K562 (cell line): Measurements from ENCODE around the gene UNC93B1. TPM values are rescaled to one million over a fixed set of nuclear protein-coding genes. Genes with fewer than 3 reads are reported as not detected.

Experiments used
- ATAC-seq: fragments of 200-7000 bp; cut with Tn5 transposase; 3 replicates; pipeline ENCODE4 v1.9.1; 2020; ENCODE audit warnings: moderate library complexity
- BruUV-seq: library from RNA; stranded (reverse); fragments of 400-500 nt; replicated peaks from 2 replicates; lab custom pipeline; 2021; lab: Mats Ljungman, UMichigan
- CTCF ChIA-PET: fragments of 300-600 bp; formaldehyde crosslinking; extraction: SDS; loops from one replicate; lab custom pipeline; 2021; ENCODE audit warnings: low intra/inter-chr PET ratio; lab: Yijun Ruan, JAX
- POLR2A ChIA-PET: fragments of 300-600, 350-650 bp; sonication (Branson Sonifier 250); formaldehyde crosslinking; extraction: SDS; loops from one replicate; lab custom pipeline; 2021; ENCODE audit warnings: antibody characterized with exemption, inconsistent platforms; lab: Yijun Ruan, JAX
- DNase-seq, 4 experiments: peaks; one replicate each; pipeline versions ENCODE4 v3.0.0 to v3.0.0-alpha.2; 2011 to 2018; ENCODE audit warnings: low spot score in 3 of 4, mixed read lengths in 3 of 4; ENCODE audit errors: extremely low read depth in 1 of 4
- FAIRE-seq: peaks from 2 replicates; lab custom pipeline; 2011; peaks lifted over from hg19 to GRCh38; lab: Jason Lieb, UNC
- H2AFZ ChIP-seq: 2 replicates; pipeline ENCODE4 v1.6.0; 2011; ENCODE audit warnings: low read depth, low read length, control low read depth, inconsistent platforms
- H3K27ac ChIP-seq: fragments of 200-600 bp; 3 replicates; pipeline ENCODE4 v1.8.0; 2011; ENCODE audit warnings: low read depth, mild to moderate bottlenecking, control low read depth, inconsistent platforms, low read length, moderate library complexity, mixed read lengths; ENCODE audit errors: extremely low read depth
- H3K27me3 ChIP-seq, 2 experiments: fragments of 300-600 bp in 1 of 2; 2 replicates in 1 of 2; 3 replicates in 1 of 2; pipeline versions ENCODE4 v1.6.0 to v1.8.0; 2011; ENCODE audit warnings: inconsistent platforms in 2 of 2, low read length in 2 of 2, mild to moderate bottlenecking in 1 of 2, mixed read lengths in 1 of 2, moderate library complexity in 1 of 2; ENCODE audit not compliant: control insufficient read depth in 2 of 2, insufficient read depth in 2 of 2
- H3K36me3 ChIP-seq: fragments of 300-600 bp; 3 replicates; pipeline ENCODE4 v1.8.0; 2011; ENCODE audit warnings: mild to moderate bottlenecking, low read length, inconsistent platforms; ENCODE audit not compliant: control insufficient read depth, insufficient read depth
- H3K4me1 ChIP-seq, 2 experiments: fragments of 200-600 bp in 1 of 2; replicated peaks in 1 of 2; 2 replicates in 1 of 2; 3 replicates in 1 of 2; pipeline versions ENCODE4 v1.5.1 to v1.8.0; 2011; ENCODE audit warnings: inconsistent platforms in 2 of 2, low read length in 2 of 2, mild to moderate bottlenecking in 1 of 2, mixed read lengths in 1 of 2, moderate library complexity in 1 of 2; ENCODE audit not compliant: control insufficient read depth in 2 of 2, insufficient read depth in 2 of 2
- H3K4me2 ChIP-seq: 2 replicates; pipeline ENCODE4 v1.6.1; 2011; ENCODE audit warnings: low read length, control low read depth, inconsistent platforms, mixed read lengths; ENCODE audit not compliant: insufficient read depth
- H3K4me3 ChIP-seq: fragments of 200-600 bp; sonication (generic), shearing (Covaris generic); 2 replicates; pipeline ENCODE4 v1.5.1; 2016; ENCODE audit warnings: control low read depth, inconsistent platforms
- H3K79me2 ChIP-seq: fragments of 200-600 bp; 3 replicates; pipeline ENCODE4 v1.8.0; 2011; ENCODE audit warnings: low read length, inconsistent platforms; ENCODE audit not compliant: control insufficient read depth, insufficient read depth
- H3K9ac ChIP-seq, 2 experiments: 2 replicates each; pipeline versions ENCODE4 v1.6.0 to v1.6.1; 2011; ENCODE audit warnings: low read depth in 2 of 2, low read length in 2 of 2, control low read depth in 1 of 2, inconsistent platforms in 1 of 2, mild to moderate bottlenecking in 1 of 2, mixed read lengths in 1 of 2; ENCODE audit not compliant: insufficient read depth in 1 of 2
- H3K9me1 ChIP-seq: one replicate; pipeline ENCODE4 v1.6.0; 2011; ENCODE audit warnings: inconsistent platforms, mild to moderate bottlenecking, low read length, moderate library complexity; ENCODE audit not compliant: control insufficient read depth, insufficient read depth
- H3K9me3 ChIP-seq: replicated peaks from 2 replicates; pipeline ENCODE4 v1.5.1; 2011; ENCODE audit warnings: low read depth, low read length, inconsistent platforms; ENCODE audit not compliant: control insufficient read depth, insufficient read depth
- H4K20me1 ChIP-seq: replicated peaks from 2 replicates; pipeline ENCODE4 v1.6.1; 2011; ENCODE audit warnings: low read length, inconsistent platforms, mixed read lengths; ENCODE audit not compliant: control insufficient read depth, insufficient read depth
- C11orf30 ChIP-seq: fragments of 450-650 bp; IDR thresholded peaks from 2 replicates; pipeline ENCODE4 v1.6.1; 2016; ENCODE audit warnings: low read depth, mild to moderate bottlenecking
- HNRNPK ChIP-seq: fragments of 200-400 bp; formaldehyde crosslinking; IDR thresholded peaks from one replicate; pipeline ENCODE4 v1.6.1; 2018; ENCODE audit warnings: mild to moderate bottlenecking, low read depth, low read length; ENCODE audit not compliant: poor library complexity, severe bottlenecking
- HNRNPL ChIP-seq: fragments of 200-400 bp; formaldehyde crosslinking; IDR thresholded peaks from 2 replicates; pipeline ENCODE4 v1.6.1; 2017; ENCODE audit warnings: low read depth, mild to moderate bottlenecking, low read length
- IFI16 ChIP-seq: fragments of 250-450 bp; sonication (Bioruptor Pico); IDR thresholded peaks from 2 replicates; pipeline ENCODE4 v2.1.2; 2022; ENCODE audit warnings: mild to moderate bottlenecking, inconsistent platforms
- PHF8 ChIP-seq: fragments of 200-600 bp; sonication (generic); IDR thresholded peaks from 2 replicates; pipeline ENCODE4 v1.6.1; 2012; ENCODE audit warnings: mixed run types, mild to moderate bottlenecking, inconsistent platforms, low read length, moderate library complexity, borderline replicate concordance
- ZNF76 ChIP-seq: fragments of 250-450 bp; sonication (Bioruptor Pico); IDR thresholded peaks from 2 replicates; pipeline ENCODE4 v1.4.0; 2020; ENCODE audit warnings: mild to moderate bottlenecking, moderate library complexity, borderline replicate concordance
- WGBS: fragments of 100-300 bp; shearing (Covaris generic); methylation state at CpG from one replicate; pipeline ENCODE4 v1.1.6; 2016; ENCODE audit warnings: low coverage, mixed read lengths; ENCODE audit not compliant: insufficient coverage; ENCODE audit errors: missing lambda C conversion rate; 5-methylcytosine and 5-hydroxymethylcytosine counted together
- in situ Hi-C: fragments of 300-500 bp; cut with MboI; formaldehyde crosslinking; loops from 4 replicates; pipeline ENCODE4 v1.15.0; 2018; ENCODE audit warnings: inconsistent platforms, mixed read lengths
- intact Hi-C: fragments of 100-400 bp; cut with micrococcal nuclease; formaldehyde crosslinking; loops from 2 replicates; pipeline ENCODE4 v1.14.2; 2022
- polyA plus RNA-seq, 8 experiments: library from polyadenylated mRNA; depleted of rRNA in 4 of 8; stranded (reverse) in 5 of 8; unstranded in 3 of 8; fragments of >200 nt; fragmentation: Nextera tagmentation in 2 of 8; fragmentation: Illumina TruSeq in 1 of 8; extraction: Ambion mirVana in 2 of 8; extraction: Trizol in 1 of 8; gene quantifications; 2 replicates each; pipeline versions ENCODE4 v1.2.1 to v1.2.3, GENCODE V29; 2011 to 2014; ENCODE audit warnings: inconsistent platforms in 1 of 8, missing spikeins in 1 of 8
- total RNA-seq, 7 experiments: library from RNA; depleted of rRNA in 6 of 7; stranded (reverse); fragments of >200 nt in 6 of 7; fragmentation: Illumina TruSeq in 2 of 7; extraction: Trizol in 2 of 7; gene quantifications; 2 replicates each; pipeline versions ENCODE4 v1.2.1 to v1.2.3, GENCODE V29; 2011 to 2021; ENCODE audit warnings: low replicate concordance in 1 of 7
- TF ChIP-seq, protein P1 (sequence below): fragments of 250-450 bp; sonication (Bioruptor Pico); IDR thresholded peaks from 2 replicates; pipeline ENCODE4 v1.5.0; 2020; ENCODE audit warnings: mild to moderate bottlenecking

UNC93B1 gene
- total and polyA plus RNA-seq, 9 of the 15 experiments (the other 6 are each of a cell fraction or from before 2014, with no cell fraction given): 0.10 to 13.6 (median 6.5) TPM

DNA sequence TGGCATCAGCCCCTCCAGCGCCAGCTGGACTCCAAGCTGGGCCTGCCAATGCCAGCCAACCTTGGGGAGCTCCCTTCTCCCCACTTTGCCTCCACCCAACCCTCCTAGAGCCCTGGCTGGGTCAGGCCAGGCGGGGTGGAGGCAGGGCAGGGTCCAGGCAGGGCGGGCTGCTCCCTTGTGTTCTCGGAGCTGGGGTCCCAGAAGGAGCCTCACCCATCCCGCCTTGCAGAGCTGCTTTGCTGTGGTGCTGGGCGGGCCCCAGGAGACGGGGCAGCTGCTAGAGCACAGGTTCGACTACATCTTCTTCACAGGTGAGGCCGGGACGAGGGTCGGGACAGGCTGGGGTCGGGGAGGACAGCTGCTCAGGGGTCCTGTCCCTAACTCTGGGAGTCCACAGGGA lies 15.6 kb upstream of the UNC93B1 start:
- no peak for TF ChIP-seq IFI16 (CRISPR knock-in tag)
- TF ChIP-seq PHF8: no peak
- TF ChIP-seq HNRNPL: no peak
- no peak for TF ChIP-seq HNRNPK
- no peak for TF ChIP-seq C11orf30
- TF ChIP-seq ZNF76 (CRISPR knock-in tag): no peak
- TF ChIP-seq, protein P1, sequence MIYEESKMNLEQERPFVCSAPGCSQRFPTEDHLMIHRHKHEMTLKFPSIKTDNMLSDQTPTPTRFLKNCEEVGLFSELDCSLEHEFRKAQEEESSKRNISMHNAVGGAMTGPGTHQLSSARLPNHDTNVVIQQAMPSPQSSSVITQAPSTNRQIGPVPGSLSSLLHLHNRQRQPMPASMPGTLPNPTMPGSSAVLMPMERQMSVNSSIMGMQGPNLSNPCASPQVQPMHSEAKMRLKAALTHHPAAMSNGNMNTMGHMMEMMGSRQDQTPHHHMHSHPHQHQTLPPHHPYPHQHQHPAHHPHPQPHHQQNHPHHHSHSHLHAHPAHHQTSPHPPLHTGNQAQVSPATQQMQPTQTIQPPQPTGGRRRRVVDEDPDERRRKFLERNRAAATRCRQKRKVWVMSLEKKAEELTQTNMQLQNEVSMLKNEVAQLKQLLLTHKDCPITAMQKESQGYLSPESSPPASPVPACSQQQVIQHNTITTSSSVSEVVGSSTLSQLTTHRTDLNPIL (CRISPR knock-in tag): no peak
- TF ChIP-seq, all 486 proteins: peak for 0
- H2AFZ ChIP-seq: no peak overlapping the region
- in situ Hi-C loops: no loop called here
- no TSS peak for BruUV-seq
- H3K4me2 ChIP-seq: no peak overlapping the region
- peaks cover 0 to 62% of the 10 kb centered on the region in 2 experiments; a peak in 2 of 5 replicates for H3K4me1 ChIP-seq
- ATAC-seq: no peak
- FAIRE-seq: no peak
- no peaks in the 10 kb centered on the region for H3K79me2 ChIP-seq
- ChIA-PET POLR2A (interaction anchor here (0.7 kb wide), 1 partner anchor 24 kb away, joined by 3 read pairs; no protein-coding TSS in a partner anchor), CTCF (no interaction called here)
- H3K4me3 ChIP-seq: no peak overlapping the region
- no peaks in the 10 kb centered on the region for H3K9me1 ChIP-seq
- H3K9ac ChIP-seq: no peak overlapping the region; a peak in 1 of 4 replicates
- no peak overlapping the region for H3K27ac ChIP-seq
- H3K36me3 ChIP-seq: no peaks in the 10 kb centered on the region
- 12% methylated on average over 9 of the region's 12 CpGs for WGBS
- intact Hi-C loops: no loop called here
- H3K27me3 ChIP-seq: no peaks in the 10 kb centered on the region
- no peak for DNase-seq
- H3K9me3 ChIP-seq: no peaks in the 10 kb centered on the region
- H4K20me1 ChIP-seq: no peaks in the 10 kb centered on the region
